Measurements from ENCODE around the gene PHF5A.

- TF ChIP-seq, protein P1, sequence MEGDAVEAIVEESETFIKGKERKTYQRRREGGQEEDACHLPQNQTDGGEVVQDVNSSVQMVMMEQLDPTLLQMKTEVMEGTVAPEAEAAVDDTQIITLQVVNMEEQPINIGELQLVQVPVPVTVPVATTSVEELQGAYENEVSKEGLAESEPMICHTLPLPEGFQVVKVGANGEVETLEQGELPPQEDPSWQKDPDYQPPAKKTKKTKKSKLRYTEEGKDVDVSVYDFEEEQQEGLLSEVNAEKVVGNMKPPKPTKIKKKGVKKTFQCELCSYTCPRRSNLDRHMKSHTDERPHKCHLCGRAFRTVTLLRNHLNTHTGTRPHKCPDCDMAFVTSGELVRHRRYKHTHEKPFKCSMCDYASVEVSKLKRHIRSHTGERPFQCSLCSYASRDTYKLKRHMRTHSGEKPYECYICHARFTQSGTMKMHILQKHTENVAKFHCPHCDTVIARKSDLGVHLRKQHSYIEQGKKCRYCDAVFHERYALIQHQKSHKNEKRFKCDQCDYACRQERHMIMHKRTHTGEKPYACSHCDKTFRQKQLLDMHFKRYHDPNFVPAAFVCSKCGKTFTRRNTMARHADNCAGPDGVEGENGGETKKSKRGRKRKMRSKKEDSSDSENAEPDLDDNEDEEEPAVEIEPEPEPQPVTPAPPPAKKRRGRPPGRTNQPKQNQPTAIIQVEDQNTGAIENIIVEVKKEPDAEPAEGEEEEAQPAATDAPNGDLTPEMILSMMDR (IDR thresholded peaks at IDR 0.05) = no peak
- no peak for TF ChIP-seq POLR2A (IDR thresholded peaks at IDR 0.05)
Observed at GRCh38 chr22:41487037-41487935, 18.8 kb upstream of the PHF5A start.

All from lower leg skin (tissue), 3 donors.